Suprapubic skin (tissue), 3 donors: ENCODE results near the gene ADAMTS12.

Experiments
- EP300 ChIP-seq: sonication (generic); formaldehyde crosslinking; IDR thresholded peaks from one replicate; pipeline ENCODE4 v1.6.1; 2017; ENCODE audit warnings: antibody characterized with exemption
- POLR2A ChIP-seq, 2 donors: fragments of 450-650 bp; IDR thresholded peaks; one replicate each; pipeline ENCODE4 v1.6.1; 2017; ENCODE audit warnings: antibody characterized with exemption in 2 of 2, mild to moderate bottlenecking in 2 of 2, moderate library complexity in 2 of 2
- TF ChIP-seq, protein P1 (sequence below), 2 donors: fragments of 200-600 bp in 1 of 2; fragments of 450-650 bp in 1 of 2; sonication (generic) in 1 of 2; IDR thresholded peaks; one replicate each; pipeline ENCODE4 v1.5.1; 2016 to 2019; ENCODE audit warnings: antibody characterized with exemption in 2 of 2, mild to moderate bottlenecking in 1 of 2, moderate library complexity in 1 of 2

DNA sequence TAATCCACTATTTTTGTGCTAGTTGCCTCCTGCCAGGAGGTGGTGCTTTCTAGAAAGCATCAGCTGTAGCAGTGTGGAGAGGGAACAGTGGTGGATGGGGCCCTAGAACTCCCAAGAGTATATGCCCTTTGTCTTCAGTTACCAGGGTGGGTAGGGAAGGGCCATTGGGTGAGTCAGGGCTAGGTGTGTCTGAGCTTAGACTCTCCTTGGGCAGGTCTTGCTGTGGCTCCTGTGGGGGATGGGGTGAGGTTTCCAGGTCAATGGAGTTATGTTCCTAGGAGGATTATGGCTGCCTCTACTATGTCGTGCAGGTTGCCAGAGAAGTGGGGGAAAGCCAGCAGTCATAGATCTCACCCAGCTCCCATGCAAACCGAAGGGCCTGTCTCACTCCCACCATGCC is 11.3 kb upstream of the ADAMTS12 start:
- TF ChIP-seq, protein P1, sequence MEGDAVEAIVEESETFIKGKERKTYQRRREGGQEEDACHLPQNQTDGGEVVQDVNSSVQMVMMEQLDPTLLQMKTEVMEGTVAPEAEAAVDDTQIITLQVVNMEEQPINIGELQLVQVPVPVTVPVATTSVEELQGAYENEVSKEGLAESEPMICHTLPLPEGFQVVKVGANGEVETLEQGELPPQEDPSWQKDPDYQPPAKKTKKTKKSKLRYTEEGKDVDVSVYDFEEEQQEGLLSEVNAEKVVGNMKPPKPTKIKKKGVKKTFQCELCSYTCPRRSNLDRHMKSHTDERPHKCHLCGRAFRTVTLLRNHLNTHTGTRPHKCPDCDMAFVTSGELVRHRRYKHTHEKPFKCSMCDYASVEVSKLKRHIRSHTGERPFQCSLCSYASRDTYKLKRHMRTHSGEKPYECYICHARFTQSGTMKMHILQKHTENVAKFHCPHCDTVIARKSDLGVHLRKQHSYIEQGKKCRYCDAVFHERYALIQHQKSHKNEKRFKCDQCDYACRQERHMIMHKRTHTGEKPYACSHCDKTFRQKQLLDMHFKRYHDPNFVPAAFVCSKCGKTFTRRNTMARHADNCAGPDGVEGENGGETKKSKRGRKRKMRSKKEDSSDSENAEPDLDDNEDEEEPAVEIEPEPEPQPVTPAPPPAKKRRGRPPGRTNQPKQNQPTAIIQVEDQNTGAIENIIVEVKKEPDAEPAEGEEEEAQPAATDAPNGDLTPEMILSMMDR (IDR thresholded peaks at IDR 0.05) = no peak
- TF ChIP-seq POLR2A (IDR thresholded peaks at IDR 0.05) (no peak), EP300 (no peak)
